ENCODE results near the gene KRTAP5-11. TPM values are rescaled to one million over a fixed set of nuclear protein-coding genes. Genes with fewer than 3 reads are reported as not detected.
"Not testable (repeated sequence)": the region's sequence is repeated elsewhere in the genome, so short reads cannot be mapped to it uniquely, and the experiment has no call there.

Gene KRTAP5-11
- total RNA-seq, 2 experiments from 2014 or later, result not detected

DNA sequence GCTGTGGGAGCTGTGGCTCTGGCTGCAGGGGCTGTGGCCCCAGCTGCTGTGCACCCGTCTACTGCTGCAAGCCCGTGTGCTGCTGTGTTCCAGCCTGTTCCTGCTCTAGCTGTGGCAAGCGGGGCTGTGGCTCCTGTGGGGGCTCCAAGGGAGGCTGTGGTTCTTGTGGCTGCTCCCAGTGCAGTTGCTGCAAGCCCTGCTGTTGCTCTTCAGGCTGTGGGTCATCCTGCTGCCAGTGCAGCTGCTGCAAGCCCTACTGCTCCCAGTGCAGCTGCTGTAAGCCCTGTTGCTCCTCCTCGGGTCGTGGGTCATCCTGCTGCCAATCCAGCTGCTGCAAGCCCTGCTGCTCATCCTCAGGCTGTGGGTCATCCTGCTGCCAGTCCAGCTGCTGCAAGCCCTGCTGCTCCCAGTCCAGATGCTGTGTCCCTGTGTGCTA lies 33.9 kb downstream of the KRTAP5-11 start:
- Mint-ChIP-seq H3K9me3 (no peaks in the 10 kb centered on the region), H3K27ac (no peak overlapping the region), H3K4me3 (no peak overlapping the region), H3K36me3 (no peaks in the 10 kb centered on the region), H3K27me3 (peaks cover 17% of the 10 kb centered on the region), H3K4me1 (peaks cover 12% of the 10 kb centered on the region)
- no peak for DNase-seq

DNA sequence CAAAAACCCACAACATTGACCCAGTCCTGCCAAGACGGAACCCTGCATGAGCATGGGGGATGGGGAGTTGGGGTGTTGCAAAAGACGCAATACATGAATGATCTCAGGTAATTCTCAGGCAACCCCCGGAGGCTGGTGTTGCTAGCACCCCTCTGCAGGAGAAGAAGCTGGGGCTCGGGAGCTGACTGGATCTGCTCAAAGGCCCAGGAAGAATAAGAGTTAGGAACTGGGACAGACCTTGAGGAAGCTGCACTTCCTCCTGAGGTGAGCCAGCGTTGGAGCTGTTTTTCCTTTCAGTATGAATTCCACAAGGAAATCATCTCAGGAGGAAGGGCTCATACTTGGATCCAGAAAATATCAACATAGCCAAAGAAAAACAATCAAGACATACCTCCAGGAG lies 34.6 kb downstream of the KRTAP5-11 start, which contains the start of gene KRTAP5-9:
KRTAP5-9 (plus strand) TSS at position 301 of the 400 bp plus-strand sequence. CDS start 238 bp downstream, outside the sequence.
- Mint-ChIP-seq H3K4me3 (no peak within 1 kb of the TSS), H3K27me3 (peaks cover 17% of the 10 kb centered on the region), H3K36me3 (no peaks in the 10 kb centered on the region), H3K27ac (no peak within 1 kb of the TSS), H3K9me3 (no peaks in the 10 kb centered on the region), H3K4me1 (peaks cover 18% of the 10 kb centered on the region)
- no peak for DNase-seq

DNA sequence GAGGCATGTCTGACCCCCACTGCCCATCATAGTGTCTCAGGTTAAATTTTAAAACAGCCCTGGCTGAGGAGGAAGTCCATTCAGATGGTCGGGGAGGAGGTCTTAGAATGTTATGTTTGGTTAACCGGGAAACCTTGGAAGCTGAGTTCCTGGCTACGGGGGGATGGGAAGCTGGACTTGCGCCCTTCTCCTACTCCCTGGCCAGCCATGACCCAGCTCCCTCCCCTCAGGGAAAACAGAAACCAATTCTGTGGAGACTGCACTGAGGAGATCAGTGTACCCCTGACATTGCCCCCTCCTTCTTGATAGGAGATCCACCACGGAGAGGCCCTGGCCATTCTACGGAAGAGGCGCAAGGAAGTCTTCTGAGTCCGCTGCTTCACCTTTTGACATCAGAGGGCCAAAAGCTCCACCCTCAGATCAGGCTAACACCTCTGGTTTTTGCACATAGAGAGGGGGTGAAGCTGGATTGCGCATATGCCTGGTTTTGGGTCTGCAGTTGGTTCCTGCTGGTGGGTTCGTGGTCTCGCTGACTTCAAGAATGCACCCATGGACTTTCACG lies 37.2 kb downstream of the KRTAP5-11 start:
- Mint-ChIP-seq H3K27ac (no peak overlapping the region), H3K4me3 (no peak overlapping the region), H3K4me1 (peaks cover 17% of the 10 kb centered on the region)

DNA sequence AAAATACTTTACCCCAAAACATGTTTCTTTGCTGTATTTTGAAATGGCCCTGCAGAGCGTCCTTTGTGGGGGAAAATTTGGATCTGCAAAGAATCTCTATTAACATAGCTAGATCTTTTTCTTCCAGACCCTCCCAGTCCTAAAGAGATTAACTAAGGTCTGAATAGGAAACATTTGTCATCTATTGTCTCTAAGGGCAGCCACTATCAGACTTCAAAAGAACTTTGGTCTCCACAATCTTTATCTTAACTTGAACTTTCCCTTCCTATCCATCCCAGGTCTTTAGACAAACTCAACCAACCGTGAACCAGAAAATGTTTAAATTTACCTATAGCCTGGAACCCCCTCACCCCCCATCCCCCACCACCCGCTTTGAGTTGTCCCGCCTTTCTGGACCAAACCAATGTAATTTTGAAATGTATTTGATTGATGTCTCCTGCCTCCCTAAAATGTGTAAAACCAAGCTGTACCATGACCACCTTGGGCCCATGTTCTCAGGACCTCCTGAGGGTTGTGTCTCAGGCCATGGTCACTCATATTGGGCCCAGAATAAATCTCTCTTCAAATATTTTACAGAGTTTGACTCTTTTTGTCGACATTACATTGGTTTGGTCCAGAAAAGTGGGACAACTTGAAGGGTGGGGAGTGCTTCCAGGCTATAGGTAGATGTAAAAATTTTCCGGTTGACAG lies 38.0 kb downstream of the KRTAP5-11 start:
- H3K9me3 Mint-ChIP-seq, result peaks cover 9% of the 10 kb centered on the region
- H3K4me1 Mint-ChIP-seq, result peaks cover 17% of the 10 kb centered on the region
- no peak overlapping the region for H3K27ac Mint-ChIP-seq
- peaks cover 2% of the 10 kb centered on the region for H3K36me3 Mint-ChIP-seq
- DNase-seq, result no peak
- peaks cover 10% of the 10 kb centered on the region for H3K27me3 Mint-ChIP-seq
- no peak overlapping the region for H3K4me3 Mint-ChIP-seq

More for the DNA sequence above, 37.2 kb downstream of the KRTAP5-11 start:
- Mint-ChIP-seq H3K27me3 (peaks cover 16% of the 10 kb centered on the region), H3K9me3 (peaks cover 9% of the 10 kb centered on the region), H3K36me3 (peaks cover 2% of the 10 kb centered on the region)
- DNase-seq, result no peak

DNA sequence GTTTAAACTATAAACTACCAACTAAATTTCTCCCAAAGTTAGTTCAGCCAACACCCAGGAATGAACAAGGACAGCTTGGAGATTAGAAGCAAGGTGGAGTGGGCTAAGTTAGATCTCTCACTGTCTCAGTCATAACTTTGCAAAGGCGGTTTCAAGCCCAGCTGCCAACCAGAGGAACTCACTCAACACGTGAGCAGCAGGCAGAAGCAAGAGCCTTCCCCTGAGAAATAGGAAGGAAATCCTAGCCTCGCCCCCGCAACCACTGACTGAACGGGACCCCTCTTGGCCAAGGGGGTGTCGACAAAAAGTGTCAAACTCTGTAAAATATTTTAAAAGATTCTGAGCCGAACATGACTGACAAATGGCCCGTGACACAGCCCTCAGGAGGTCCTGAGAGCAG lies 38.8 kb downstream of the KRTAP5-11 start:
- Mint-ChIP-seq H3K4me1 (peaks cover 17% of the 10 kb centered on the region), H3K4me3 (no peak overlapping the region), H3K36me3 (peaks cover 2% of the 10 kb centered on the region), H3K27ac (no peak overlapping the region), H3K27me3 (peaks cover 8% of the 10 kb centered on the region), H3K9me3 (peaks cover 9% of the 10 kb centered on the region)
- DNase-seq, result no peak

DNA sequence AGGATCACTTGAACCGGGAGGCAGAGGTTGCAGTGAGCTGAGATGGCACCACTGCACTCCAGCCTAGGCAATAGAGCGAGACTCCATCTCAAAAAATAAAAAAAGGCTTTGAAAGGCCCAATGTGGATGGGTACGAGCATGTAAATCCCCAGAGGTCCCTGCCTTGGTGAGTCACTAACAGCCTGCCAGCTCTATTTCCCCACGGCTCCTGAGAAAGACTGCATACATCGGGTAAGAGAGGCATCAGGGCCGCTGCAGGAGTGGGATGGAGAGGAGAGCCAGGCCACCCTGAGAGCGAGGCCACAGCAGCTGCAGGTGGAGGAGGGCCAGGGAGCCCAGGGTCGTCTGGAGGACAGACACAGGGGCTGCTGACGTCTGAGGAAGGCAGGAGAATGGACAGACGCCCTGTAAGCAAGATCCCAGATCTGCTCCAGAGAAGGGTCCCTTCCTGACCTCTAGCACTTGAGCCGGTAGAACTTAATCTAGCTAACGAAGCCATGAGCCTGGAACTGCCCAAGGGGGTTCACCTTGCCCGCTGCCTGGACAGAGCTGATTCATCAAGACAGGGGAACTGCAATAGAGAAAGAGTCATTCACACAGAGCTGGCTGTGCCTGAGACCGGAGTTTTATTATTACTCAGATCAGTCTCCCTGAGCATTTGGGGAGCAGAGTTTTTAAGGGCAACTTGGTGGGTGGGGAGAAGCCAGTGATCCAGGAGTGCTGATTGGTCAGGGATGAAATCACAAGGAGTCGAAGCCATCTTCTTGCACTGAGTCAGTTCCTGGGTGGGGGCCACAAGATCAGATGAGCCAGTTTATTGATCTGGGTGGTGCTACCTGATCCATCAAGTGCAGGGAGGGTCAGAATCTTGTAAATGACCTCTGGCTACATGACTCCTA lies 39.5 kb downstream of the KRTAP5-11 start:
- Mint-ChIP-seq H3K36me3 (peaks cover 2% of the 10 kb centered on the region), H3K4me1 (peaks cover 17% of the 10 kb centered on the region), H3K4me3 (no peak overlapping the region), H3K9me3 (peaks cover 9% of the 10 kb centered on the region), H3K27me3 (peaks cover 6% of the 10 kb centered on the region), H3K27ac (no peak overlapping the region)
- no peak for DNase-seq

DNA sequence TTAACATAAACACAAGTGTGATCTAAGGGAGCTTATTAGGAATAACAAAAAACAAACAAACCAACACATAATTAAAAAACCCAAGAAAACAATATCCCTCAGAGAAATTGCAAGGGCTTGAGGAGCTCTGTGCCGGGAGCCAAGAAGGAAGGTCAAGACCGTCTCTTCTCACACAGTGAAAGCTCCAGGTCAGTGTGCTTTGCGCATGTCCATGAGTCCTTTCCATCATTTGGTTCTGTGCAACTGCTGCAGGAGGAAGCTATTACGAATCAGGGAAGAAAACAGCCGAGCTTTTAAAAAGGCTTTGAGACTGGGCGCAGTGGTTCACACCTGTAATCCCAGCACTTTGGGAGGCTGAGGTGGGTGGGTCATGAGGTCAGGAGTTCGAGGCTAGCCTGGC lies 40.3 kb downstream of the KRTAP5-11 start:
- H3K4me3 Mint-ChIP-seq, result no peak overlapping the region
- peaks cover 17% of the 10 kb centered on the region for H3K4me1 Mint-ChIP-seq
- H3K27me3 Mint-ChIP-seq, result peaks cover 3% of the 10 kb centered on the region
- no peak overlapping the region for H3K27ac Mint-ChIP-seq
- DNase-seq, result no peak
- peaks cover 9% of the 10 kb centered on the region for H3K9me3 Mint-ChIP-seq
- H3K36me3 Mint-ChIP-seq, result peaks cover 2% of the 10 kb centered on the region

DNA sequence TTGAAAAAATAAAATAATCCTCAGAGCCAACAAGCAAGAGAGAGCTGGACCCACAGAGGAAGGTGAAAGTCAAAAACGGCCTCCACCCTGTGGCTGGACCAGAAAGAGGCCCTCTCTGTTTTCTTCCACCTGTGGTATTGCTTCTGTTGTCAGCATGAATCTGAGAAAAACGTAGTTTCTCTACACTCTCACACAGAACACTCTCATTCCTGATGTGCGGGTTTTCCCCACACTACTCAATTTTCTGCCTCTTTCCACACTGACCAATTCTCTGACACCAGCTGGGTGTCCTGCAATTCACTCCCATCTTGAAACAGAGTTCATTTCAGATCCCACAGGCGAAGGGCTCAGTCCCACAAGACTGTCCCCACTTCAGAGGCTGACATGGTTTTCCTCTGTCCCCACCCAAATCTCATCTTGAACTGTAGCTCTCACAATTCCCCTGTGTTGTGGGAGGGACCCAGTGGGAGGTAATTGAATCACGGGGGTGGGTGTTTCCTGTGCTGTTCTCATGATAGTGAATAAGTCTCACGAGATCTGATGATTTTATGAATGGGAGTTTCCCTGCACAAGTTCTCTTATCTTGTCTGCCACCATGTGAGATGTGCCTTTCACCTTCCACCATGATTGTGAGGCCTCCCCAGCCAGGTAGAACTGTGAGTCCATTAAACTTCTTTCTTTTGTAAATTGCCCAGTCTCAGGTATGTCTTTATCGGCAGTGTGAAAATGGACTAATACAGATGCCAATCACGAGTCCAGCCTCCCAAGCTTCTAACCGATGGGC lies 42.0 kb downstream of the KRTAP5-11 start:
- not testable (repeated sequence) for H3K4me3 Mint-ChIP-seq, H3K27ac Mint-ChIP-seq, H3K36me3 Mint-ChIP-seq, DNase-seq, H3K9me3 Mint-ChIP-seq, H3K27me3 Mint-ChIP-seq
- H3K4me1 Mint-ChIP-seq, result peaks cover 17% of the 10 kb centered on the region

DNA sequence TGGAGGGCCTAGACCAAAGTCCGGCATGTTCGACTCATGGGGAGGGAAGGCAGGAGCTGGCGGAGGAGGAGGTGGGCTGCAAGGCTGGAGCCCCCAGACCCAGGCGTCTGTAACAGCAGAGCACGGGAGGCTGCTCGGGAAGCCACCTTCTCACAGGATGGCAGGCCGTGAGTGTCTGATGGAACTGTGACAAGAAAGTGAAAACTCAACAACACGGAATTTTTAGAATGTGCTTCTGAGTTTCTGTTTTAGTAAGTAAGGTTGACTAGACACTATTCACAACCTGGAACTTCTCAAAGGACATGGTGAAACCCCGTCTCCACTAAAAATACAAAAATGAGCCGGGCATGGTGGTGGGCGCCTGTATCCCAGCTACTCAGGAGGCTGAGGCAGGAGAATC lies 42.7 kb downstream of the KRTAP5-11 start:
- not testable (repeated sequence) for H3K27ac Mint-ChIP-seq, DNase-seq, H3K27me3 Mint-ChIP-seq, H3K4me3 Mint-ChIP-seq, H3K36me3 Mint-ChIP-seq, H3K9me3 Mint-ChIP-seq
- H3K4me1 Mint-ChIP-seq, result peaks cover 17% of the 10 kb centered on the region

DNA sequence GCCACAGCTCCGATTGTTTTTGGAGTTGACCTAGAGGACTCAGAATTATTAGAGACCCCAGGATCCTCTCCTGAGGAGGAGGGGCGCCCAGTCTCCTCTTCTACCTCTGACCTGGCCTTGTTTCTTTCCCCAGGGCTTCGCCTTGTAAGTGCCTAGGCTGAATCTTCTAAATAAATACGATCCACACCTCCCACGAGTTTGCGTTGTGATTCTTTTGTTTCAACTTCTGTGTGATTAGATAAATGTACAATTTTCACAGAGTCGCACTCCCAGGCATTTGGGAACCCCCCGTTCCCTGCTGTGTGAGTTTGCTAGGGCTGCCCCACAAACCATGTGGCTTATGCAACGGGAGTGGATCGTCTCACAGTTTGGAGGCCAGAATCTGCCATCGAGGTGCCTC lies 43.7 kb downstream of the KRTAP5-11 start:
- Mint-ChIP-seq H3K4me1 (peaks cover 13% of the 10 kb centered on the region), H3K27ac (no peak overlapping the region), H3K36me3 (peaks cover 2% of the 10 kb centered on the region), H3K4me3 (no peak overlapping the region), H3K9me3 (peaks cover 9% of the 10 kb centered on the region), H3K27me3 (peaks cover 4% of the 10 kb centered on the region)
- no peak for DNase-seq

DNA sequence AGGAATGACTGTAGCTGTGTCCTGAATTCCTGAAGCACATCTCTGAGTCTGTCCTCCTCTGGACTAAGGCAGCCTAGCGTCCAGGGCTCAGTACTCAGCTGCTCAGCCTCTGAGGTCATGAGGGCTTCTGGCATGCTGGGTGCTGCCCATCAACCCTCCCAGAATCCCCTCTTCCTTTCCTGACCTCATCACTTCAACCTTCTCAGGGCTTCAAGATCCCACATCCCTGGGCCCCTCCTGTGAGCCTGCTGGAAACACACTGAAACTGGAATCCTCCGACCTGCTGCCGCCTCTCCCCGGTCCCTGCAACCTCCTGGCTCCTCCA lies 44.0 kb downstream of the KRTAP5-11 start:
- peaks cover 9% of the 10 kb centered on the region for H3K9me3 Mint-ChIP-seq
- peaks cover 2% of the 10 kb centered on the region for H3K36me3 Mint-ChIP-seq
- H3K27me3 Mint-ChIP-seq, result peaks cover 4% of the 10 kb centered on the region
- no peak overlapping the region for H3K4me3 Mint-ChIP-seq
- H3K4me1 Mint-ChIP-seq, result peaks cover 9% of the 10 kb centered on the region
- no peak overlapping the region for H3K27ac Mint-ChIP-seq
- no peak for DNase-seq

DNA sequence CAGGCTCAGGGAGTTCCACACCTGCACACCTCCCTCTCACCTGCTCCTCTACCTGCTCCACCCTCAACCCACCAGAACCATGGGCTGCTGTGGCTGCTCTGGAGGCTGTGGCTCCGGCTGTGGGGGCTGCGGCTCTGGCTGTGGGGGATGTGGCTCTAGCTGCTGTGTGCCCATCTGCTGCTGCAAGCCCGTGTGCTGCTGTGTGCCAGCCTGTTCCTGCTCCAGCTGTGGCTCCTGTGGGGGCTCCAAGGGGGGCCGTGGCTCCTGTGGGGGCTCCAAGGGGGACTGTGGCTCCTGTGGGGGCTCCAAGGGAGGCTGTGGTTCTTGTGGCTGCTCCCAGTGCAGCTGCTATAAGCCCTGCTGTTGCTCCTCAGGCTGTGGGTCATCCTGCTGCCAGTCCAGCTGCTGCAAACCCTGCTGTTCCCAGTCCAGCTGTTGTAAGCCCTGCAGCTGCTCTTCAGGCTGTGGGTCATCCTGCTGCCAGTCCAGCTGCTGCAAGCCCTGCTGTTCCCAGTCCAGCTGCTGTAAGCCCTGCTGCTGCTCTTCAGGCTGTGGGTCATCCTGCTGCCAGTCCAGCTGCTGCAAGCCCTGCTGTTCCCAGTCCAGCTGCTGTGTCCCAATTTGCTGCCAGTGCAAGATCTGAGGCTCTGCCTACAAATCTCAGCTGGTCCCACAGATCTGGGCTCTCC lies 44.6 kb downstream of the KRTAP5-11 start, which contains the start of gene KRTAP5-8:
KRTAP5-8 (plus strand) TSS at position 49 of the 689 bp plus-strand sequence; CDS start at position 80, 31 bp downstream.
- H3K27me3 Mint-ChIP-seq, DNase-seq, H3K27ac Mint-ChIP-seq, H3K9me3 Mint-ChIP-seq, H3K4me3 Mint-ChIP-seq, H3K36me3 Mint-ChIP-seq, H3K4me1 Mint-ChIP-seq: not testable (repeated sequence)

DNA sequence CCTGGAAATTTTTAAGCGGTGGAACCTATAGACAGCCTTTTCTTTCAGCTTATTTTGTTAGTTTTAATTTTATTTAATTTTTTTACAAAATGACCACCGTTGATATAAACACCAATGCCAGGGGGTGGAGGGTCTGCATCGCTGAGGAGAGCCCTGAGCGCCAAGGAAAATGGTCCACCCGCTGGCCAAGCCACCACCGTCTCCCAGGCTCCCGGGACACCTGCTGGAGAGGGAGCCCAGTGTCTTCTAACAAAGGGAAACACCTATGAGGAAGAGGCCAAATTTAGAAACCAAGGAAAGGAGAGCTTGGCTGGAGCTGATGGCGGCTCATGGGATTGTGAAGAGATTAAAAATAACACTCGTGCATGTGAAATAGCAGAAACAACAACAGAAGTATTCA lies 45.1 kb downstream of the KRTAP5-11 start:
- Mint-ChIP-seq H3K4me3 (no peak overlapping the region), H3K27me3 (peaks cover 4% of the 10 kb centered on the region), H3K9me3 (peaks cover 9% of the 10 kb centered on the region), H3K4me1 (no peaks in the 10 kb centered on the region), H3K36me3 (peaks cover 2% of the 10 kb centered on the region), H3K27ac (no peak overlapping the region)
- DNase-seq, result no peak

DNA sequence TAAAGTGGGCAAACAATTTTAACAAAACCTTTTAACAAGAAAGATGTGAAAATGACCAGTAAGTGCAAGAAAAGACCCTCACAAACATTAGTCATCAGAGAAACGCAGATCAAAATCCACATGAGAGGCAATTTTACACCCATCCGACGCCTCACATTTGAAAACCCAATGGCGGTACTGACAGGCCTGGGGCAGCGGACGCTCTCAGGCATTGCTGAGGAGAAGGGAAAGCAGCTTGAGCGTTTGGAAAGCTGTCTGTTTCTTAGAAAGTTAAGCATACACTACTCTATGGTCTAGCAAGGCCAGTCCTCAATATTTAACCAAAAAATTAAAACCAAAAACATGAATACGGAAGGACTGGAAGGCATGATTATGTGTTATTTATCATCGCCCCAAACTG lies 46.9 kb downstream of the KRTAP5-11 start:
- DNase-seq, result no peak
- Mint-ChIP-seq H3K4me3 (no peak overlapping the region), H3K27me3 (peaks cover 4% of the 10 kb centered on the region), H3K36me3 (no peaks in the 10 kb centered on the region), H3K9me3 (peaks cover 4% of the 10 kb centered on the region), H3K4me1 (no peaks in the 10 kb centered on the region), H3K27ac (no peak overlapping the region)

Measured in activated naive CD8-positive, alpha-beta T cell treated with anti-CD3 and anti-CD28 coated beads for 36 hours (primary cell).